SU-DHL-6 (cell line): Measurements from ENCODE around the gene CNTFR.

Source experiments
- CTCF ChIP-seq: fragments of 200-600 bp; sonication (generic); IDR thresholded peaks from one replicate; pipeline ENCODE4 v1.5.1; 2017; ENCODE audit warnings: antibody characterized with exemption, mild to moderate bottlenecking, low read length, moderate library complexity; ENCODE audit not compliant: insufficient read depth, poor library complexity, severe bottlenecking
- EZH2phosphoT487 ChIP-seq: fragments of 200-600 bp; sonication (generic), shearing (Covaris generic); conservative IDR thresholded peaks from 2 replicates; pipeline ENCODE4 v1.6.1; 2018; ENCODE audit warnings: mild to moderate bottlenecking, antibody characterized with exemption, low read length, moderate library complexity, mixed read lengths

DNA sequence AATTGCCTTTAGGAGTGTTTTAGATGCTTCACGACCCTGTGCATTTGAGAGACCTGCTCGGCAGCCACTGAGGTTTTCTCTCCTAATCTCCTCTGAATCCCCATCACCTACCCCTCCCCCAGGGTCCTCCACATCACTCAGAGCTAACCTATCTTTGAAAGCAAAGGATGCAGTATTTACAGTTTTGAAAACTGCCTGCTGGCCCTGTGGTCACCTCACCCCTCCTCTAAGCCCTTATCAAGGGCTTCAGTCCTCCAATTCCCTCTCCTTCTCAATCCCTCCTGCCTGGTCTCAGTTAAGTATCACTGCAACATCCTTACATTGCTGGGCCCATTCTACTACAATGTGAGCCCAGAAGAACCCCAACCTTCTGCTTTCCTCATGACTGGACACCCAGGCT, 17.8 kb upstream of the CNTFR start:
- TF ChIP-seq CTCF = no peak
- no peak for TF ChIP-seq EZH2phosphoT487
